HepG2 (cell line): ENCODE data around the gene TMEM132D. TPM values are rescaled to one million over a fixed set of nuclear protein-coding genes. Genes with fewer than 3 reads are reported as not detected.

Source experiments
- ATAC-seq: fragments of 200-7000 bp; cut with Tn5 transposase; 3 replicates; pipeline ENCODE4 v1.9.1; 2020; ENCODE audit warnings: mild to moderate bottlenecking, moderate library complexity
- BruUV-seq: library from RNA; stranded (reverse); fragments of 400-500 nt; replicated peaks from 2 replicates; lab custom pipeline; 2021; lab: Mats Ljungman, UMichigan
- CTCF ChIA-PET: fragments of 300-600 bp; formaldehyde crosslinking; extraction: SDS; loops from one replicate; lab custom pipeline; 2021; ENCODE audit warnings: low total read pairs, inconsistent platforms, low intra/inter-chr PET ratio; lab: Yijun Ruan, JAX
- POLR2A ChIA-PET: fragments of 350-600 bp; sonication (Branson Sonifier 250); formaldehyde crosslinking; loops from one replicate; lab custom pipeline; 2020; ENCODE audit warnings: antibody characterized with exemption, inconsistent platforms; lab: Yijun Ruan, JAX
- DNase-seq: peaks from one replicate; pipeline ENCODE4 v3.0.0-alpha.2; 2015; ENCODE audit warnings: low spot score
- FAIRE-seq: peaks from 3 replicates; lab custom pipeline; 2011; peaks lifted over from hg19 to GRCh38; lab: Jason Lieb, UNC
- H2AFZ ChIP-seq: one replicate; pipeline ENCODE4 v1.6.1; 2011; ENCODE audit warnings: low read length, inconsistent platforms
- H3K27ac ChIP-seq: fragments of 300-600 bp; 3 replicates; pipeline ENCODE4 v1.8.0; 2011; ENCODE audit warnings: mixed run types, mild to moderate bottlenecking, mixed read lengths, low read length, inconsistent platforms; ENCODE audit not compliant: insufficient read depth; ENCODE audit errors: extremely low read length
- H3K27me3 ChIP-seq, 2 experiments: fragments of 200-600 bp in 1 of 2; 2 replicates in 1 of 2; 3 replicates in 1 of 2; pipeline versions ENCODE4 v1.6.0 to v1.8.0; 2011; ENCODE audit warnings: low read length in 2 of 2, mild to moderate bottlenecking in 2 of 2, moderate library complexity in 2 of 2, inconsistent platforms in 1 of 2; ENCODE audit not compliant: insufficient read depth in 2 of 2, control insufficient read depth in 1 of 2
- H3K36me3 ChIP-seq, 2 experiments: fragments of 200-600 bp in 1 of 2; replicated peaks in 1 of 2; 2 replicates in 1 of 2; 3 replicates in 1 of 2; pipeline versions ENCODE4 v1.5.1 to v1.8.0; 2011; ENCODE audit warnings: low read length in 2 of 2, inconsistent platforms in 1 of 2; ENCODE audit not compliant: insufficient read depth in 2 of 2, control insufficient read depth in 1 of 2
- H3K4me1 ChIP-seq: 2 replicates; pipeline ENCODE4 v1.5.1; 2012; ENCODE audit warnings: low read length, inconsistent platforms; ENCODE audit not compliant: insufficient read depth
- H3K4me2 ChIP-seq: 2 replicates; pipeline ENCODE4 v1.6.0; 2011; ENCODE audit warnings: low read depth, low read length, inconsistent platforms
- H3K4me3 ChIP-seq, 3 experiments: fragments of 200-600 bp in 1 of 3; sonication (generic), shearing (Covaris generic) in 1 of 3; replicated peaks in 1 of 3; 2 replicates each; pipeline ENCODE4 v1.5.1; 2011 to 2016; ENCODE audit warnings: low read length in 3 of 3, inconsistent platforms in 2 of 3, low read depth in 2 of 3, mild to moderate bottlenecking in 2 of 3, control low read depth in 1 of 3, mixed read lengths in 1 of 3; ENCODE audit not compliant: insufficient read depth in 1 of 3
- H3K79me2 ChIP-seq: one replicate; pipeline ENCODE4 v1.6.1; 2011; ENCODE audit warnings: low read length, inconsistent platforms; ENCODE audit not compliant: insufficient read depth
- H3K9ac ChIP-seq: 2 replicates; pipeline ENCODE4 v1.6.0; 2011; ENCODE audit warnings: mild to moderate bottlenecking, low read depth, low read length, inconsistent platforms; ENCODE audit not compliant: insufficient read depth
- H3K9me3 ChIP-seq: 2 replicates; pipeline ENCODE4 v1.5.1; 2012; ENCODE audit warnings: mild to moderate bottlenecking, low read length
- H4K20me1 ChIP-seq: 2 replicates; pipeline ENCODE4 v1.6.0; 2011; ENCODE audit warnings: inconsistent platforms, mild to moderate bottlenecking, low read length, moderate library complexity; ENCODE audit not compliant: insufficient read depth
- FOXA1 ChIP-seq, 2 experiments: fragments of 450-650 bp in 1 of 2; sonication (generic) in 1 of 2; formaldehyde crosslinking in 1 of 2; IDR thresholded peaks; 2 replicates each; pipeline versions ENCODE4 v1.4.0 to v1.6.1; 2016 to 2020; ENCODE audit warnings: missing genetic modification reagents in 1 of 2
- HNRNPK ChIP-seq: fragments of 200-400 bp; formaldehyde crosslinking; IDR thresholded peaks from 2 replicates; pipeline ENCODE4 v1.6.1; 2018; ENCODE audit warnings: low read length, low read depth, moderate library complexity, mild to moderate bottlenecking; ENCODE audit not compliant: poor library complexity, severe bottlenecking
- TCF7 ChIP-seq: sonication (generic); IDR thresholded peaks from 2 replicates; pipeline ENCODE4 v1.6.1; 2016; ENCODE audit warnings: antibody characterized with exemption, low read depth
- ZNF460 ChIP-seq: sonication (generic); formaldehyde crosslinking; IDR thresholded peaks from 2 replicates; pipeline ENCODE4 v1.5.1; 2020; ENCODE audit warnings: missing genetic modification reagents, mild to moderate bottlenecking, borderline replicate concordance
- ZNF570 ChIP-seq: sonication (generic); formaldehyde crosslinking; IDR thresholded peaks from 2 replicates; pipeline ENCODE4 v1.4.0; 2020; ENCODE audit warnings: mild to moderate bottlenecking, missing genetic modification reagents, borderline replicate concordance
- ZNF678 ChIP-seq: sonication (generic); formaldehyde crosslinking; IDR thresholded peaks from 2 replicates; pipeline ENCODE4 v1.4.0; 2020; ENCODE audit warnings: mild to moderate bottlenecking, missing genetic modification reagents
- ZNF709 ChIP-seq: sonication (generic); formaldehyde crosslinking; IDR thresholded peaks from 2 replicates; pipeline ENCODE4 v1.5.0; 2020; ENCODE audit warnings: mild to moderate bottlenecking, missing genetic modification reagents
- ZNF781 ChIP-seq: sonication (generic); formaldehyde crosslinking; IDR thresholded peaks from 2 replicates; pipeline ENCODE4 v1.5.1; 2020; ENCODE audit warnings: borderline replicate concordance, mild to moderate bottlenecking, missing genetic modification reagents; ENCODE audit errors: not compliant biosample characterization
- WGBS: methylation state at CpG from one replicate; pipeline ENCODE4 v1.1.6; 2017; ENCODE audit warnings: low lambda C conversion rate; 5-methylcytosine and 5-hydroxymethylcytosine counted together
- in situ Hi-C: cut with HindIII; loops from 2 replicates; pipeline ENCODE4 v1.10.0; 2017; ENCODE audit warnings: low pct_unique_long_range_greater_than_20kb; ENCODE audit not compliant: extremely low pct_ligation_motif_present
- intact Hi-C: fragments of 100-400 bp; cut with micrococcal nuclease; formaldehyde crosslinking; loops from one replicate; pipeline ENCODE4 v1.10.0; 2022; ENCODE audit not compliant: unreplicated experiment
- polyA plus RNA-seq, 8 experiments: library from polyadenylated mRNA; depleted of rRNA in 3 of 8; stranded (reverse) in 7 of 8; unstranded in 1 of 8; fragments of >200 nt; fragmentation: Illumina TruSeq in 4 of 8; extraction: Trizol in 4 of 8; gene quantifications; 2 replicates each; pipeline versions ENCODE4 v1.2.1 to v1.2.3, GENCODE V29; 2011 to 2016; ENCODE audit warnings: low read depth in 4 of 8, missing spikeins in 1 of 8, mixed read lengths in 1 of 8; ENCODE audit not compliant: insufficient read depth in 1 of 8
- total RNA-seq, 5 experiments: library from RNA; depleted of rRNA; stranded (reverse); fragments of >200 nt; fragmentation: Illumina TruSeq; extraction: Trizol; gene quantifications; 2 replicates each; pipeline ENCODE4 v1.2.3, GENCODE V29; 2016; ENCODE audit warnings: low read depth in 1 of 5
- TF ChIP-seq, protein P1 (sequence below): sonication (generic); formaldehyde crosslinking; IDR thresholded peaks from 2 replicates; pipeline ENCODE4 v1.4.0; 2020; ENCODE audit warnings: missing genetic modification reagents
- TF ChIP-seq, protein P2 (sequence below), 2 experiments: sonication (generic) in 1 of 2; formaldehyde crosslinking in 1 of 2; IDR thresholded peaks; 2 replicates each; pipeline versions ENCODE4 v1.5.1 to v1.6.1; 2011 to 2020; ENCODE audit warnings: borderline replicate concordance in 1 of 2, low read depth in 1 of 2, low read length in 1 of 2, mild to moderate bottlenecking in 1 of 2, missing genetic modification reagents in 1 of 2, moderate library complexity in 1 of 2
- TF ChIP-seq, protein P3 (sequence below): sonication (generic); formaldehyde crosslinking; IDR thresholded peaks from 2 replicates; pipeline ENCODE4 v1.5.0; 2020; ENCODE audit warnings: mild to moderate bottlenecking, low read depth, missing genetic modification reagents, borderline replicate concordance
- TF ChIP-seq, protein P4 (sequence below): sonication (generic); formaldehyde crosslinking; IDR thresholded peaks from 2 replicates; pipeline ENCODE4 v1.5.0; 2020; ENCODE audit warnings: missing genetic modification reagents

TMEM132D gene
- total and polyA plus RNA-seq, 2 of the 13 experiments (the other 11 are each of a cell fraction or from before 2014, with no cell fraction given): not detected

DNA sequence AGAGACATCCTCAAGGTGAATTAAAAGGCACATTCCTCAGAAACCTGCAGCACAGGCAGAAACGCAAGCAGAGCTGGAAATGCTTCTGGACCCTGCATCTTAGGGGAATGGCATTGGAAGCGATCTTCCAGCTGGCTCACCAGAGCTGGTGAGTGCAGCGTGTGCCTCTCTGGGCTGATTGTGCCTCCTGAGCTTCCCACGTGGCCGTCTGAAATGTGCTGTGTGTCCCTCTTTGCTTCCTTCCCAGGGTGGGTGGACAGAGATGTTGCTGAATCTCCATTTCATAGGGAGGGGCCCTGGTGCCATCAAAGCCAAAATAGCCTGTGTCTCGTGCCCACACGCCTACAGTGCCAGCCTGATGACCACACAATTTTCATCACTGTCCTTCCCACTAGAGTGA is 34.3 kb upstream of the TMEM132D start:
- Histone ChIP-seq H4K20me1 (no peaks in the 10 kb centered on the region), H3K27me3 (0 out of 5 replicates have a peak, but pooled peaks cover 0 to 5% of the 10 kb centered on the region in 2 experiments), H3K27ac (no peak overlapping the region)
- TF ChIP-seq ZNF709 (no peak), ZNF678 (CRISPR knock-in tag) (no peak), ZNF781 (CRISPR knock-in tag) (no peak), ZNF570 (CRISPR knock-in tag) (no peak), HNRNPK (no peak), TCF7 (no peak), FOXA1 (IDR thresholded peaks at IDR 0.05) (no peak), FOXA1 (CRISPR knock-in tag; IDR thresholded peaks at IDR 0.05) (no peak), ZNF460 (CRISPR knock-in tag) (no peak)
- TF ChIP-seq, protein P1, sequence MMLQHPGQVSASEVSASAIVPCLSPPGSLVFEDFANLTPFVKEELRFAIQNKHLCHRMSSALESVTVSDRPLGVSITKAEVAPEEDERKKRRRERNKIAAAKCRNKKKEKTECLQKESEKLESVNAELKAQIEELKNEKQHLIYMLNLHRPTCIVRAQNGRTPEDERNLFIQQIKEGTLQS (CRISPR knock-in tag): no peak
- TF ChIP-seq, protein P2, sequence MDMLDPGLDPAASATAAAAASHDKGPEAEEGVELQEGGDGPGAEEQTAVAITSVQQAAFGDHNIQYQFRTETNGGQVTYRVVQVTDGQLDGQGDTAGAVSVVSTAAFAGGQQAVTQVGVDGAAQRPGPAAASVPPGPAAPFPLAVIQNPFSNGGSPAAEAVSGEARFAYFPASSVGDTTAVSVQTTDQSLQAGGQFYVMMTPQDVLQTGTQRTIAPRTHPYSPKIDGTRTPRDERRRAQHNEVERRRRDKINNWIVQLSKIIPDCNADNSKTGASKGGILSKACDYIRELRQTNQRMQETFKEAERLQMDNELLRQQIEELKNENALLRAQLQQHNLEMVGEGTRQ (IDR thresholded peaks at IDR 0.05; ENCODE audit: low read depth, low read length): no peak
- TF ChIP-seq, protein P2 (CRISPR knock-in tag; IDR thresholded peaks at IDR 0.05; ENCODE audit: borderline replicate concordance): no peak
- TF ChIP-seq, protein P3, sequence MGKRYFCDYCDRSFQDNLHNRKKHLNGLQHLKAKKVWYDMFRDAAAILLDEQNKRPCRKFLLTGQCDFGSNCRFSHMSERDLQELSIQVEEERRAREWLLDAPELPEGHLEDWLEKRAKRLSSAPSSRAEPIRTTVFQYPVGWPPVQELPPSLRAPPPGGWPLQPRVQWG (CRISPR knock-in tag): no peak
- TF ChIP-seq, protein P4, sequence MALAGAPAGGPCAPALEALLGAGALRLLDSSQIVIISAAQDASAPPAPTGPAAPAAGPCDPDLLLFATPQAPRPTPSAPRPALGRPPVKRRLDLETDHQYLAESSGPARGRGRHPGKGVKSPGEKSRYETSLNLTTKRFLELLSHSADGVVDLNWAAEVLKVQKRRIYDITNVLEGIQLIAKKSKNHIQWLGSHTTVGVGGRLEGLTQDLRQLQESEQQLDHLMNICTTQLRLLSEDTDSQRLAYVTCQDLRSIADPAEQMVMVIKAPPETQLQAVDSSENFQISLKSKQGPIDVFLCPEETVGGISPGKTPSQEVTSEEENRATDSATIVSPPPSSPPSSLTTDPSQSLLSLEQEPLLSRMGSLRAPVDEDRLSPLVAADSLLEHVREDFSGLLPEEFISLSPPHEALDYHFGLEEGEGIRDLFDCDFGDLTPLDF (CRISPR knock-in tag): no peak
- TF ChIP-seq, all 625 proteins: peak for 0
- ChIA-PET POLR2A (interaction anchor here (0.7 kb wide), 1 partner anchor 732 kb away, joined by 3 read pairs; no protein-coding TSS in a partner anchor), CTCF (no interaction called here)
- Histone ChIP-seq H3K79me2 (no peaks in the 10 kb centered on the region), H3K36me3 (no peaks in the 10 kb centered on the region), H3K4me2 (no peak overlapping the region), H3K9me3 (no peaks in the 10 kb centered on the region), H3K4me3 (no peak overlapping the region), H2AFZ (no peak overlapping the region), H3K9ac (no peak overlapping the region), H3K4me1 (no peaks in the 10 kb centered on the region)
- no peak for DNase-seq
- in situ Hi-C loops: no loop called here
- intact Hi-C loops: no loop called here
- no peak for FAIRE-seq
- no peak for ATAC-seq
- 4% methylated on average over 5 of the region's 7 CpGs for WGBS
- no TSS peak for BruUV-seq
